DMS114 treated with DMSO at 0.1 percent for 48 hours (cell line): Measurements from ENCODE around the gene ROBO1.
"Not testable (repeated sequence)": the region's sequence is repeated elsewhere in the genome, so short reads cannot be mapped to it uniquely, and the experiment has no call there.

ENCODE experiments used
- DNase-seq: peaks from one replicate; lab custom pipeline; 2025; ENCODE audit not compliant: unreplicated experiment; lab: John Stamatoyannopoulos, UW

ROBO1 gene

GRCh38 chr3:79383402-79384012, 384.3 kb downstream of the ROBO1 start:
- no peak for DNase-seq

- DNase-seq, result no peak
These were observed 387.2 kb downstream of the ROBO1 start for GRCh38 chr3:79380581-79380980.

GRCh38 chr3:79378064-79378463, 389.7 kb downstream of the ROBO1 start:
- DNase-seq, result no peak

- DNase-seq, result no peak
These were observed 398.5 kb downstream of the ROBO1 start for GRCh38 chr3:79369306-79369705.

- DNase-seq, result no peak
These were observed 399.4 kb downstream of the ROBO1 start for GRCh38 chr3:79368403-79368802.

GRCh38 chr3:79367803-79368202, 400.0 kb downstream of the ROBO1 start:
- no peak for DNase-seq

- no peak for DNase-seq
These were observed 400.7 kb downstream of the ROBO1 start for GRCh38 chr3:79367066-79367465.

GRCh38 chr3:79366414-79366813, 401.4 kb downstream of the ROBO1 start:
- DNase-seq, result no peak

GRCh38 chr3:79364784-79365183, 403.0 kb downstream of the ROBO1 start:
- no peak for DNase-seq

- DNase-seq, result no peak
These were observed 405.1 kb downstream of the ROBO1 start for GRCh38 chr3:79362571-79363270.

GRCh38 chr3:79361748-79362378, 405.9 kb downstream of the ROBO1 start:
- peak; percentile 4 for DNase-seq

GRCh38 chr3:79358327-79358726, 409.5 kb downstream of the ROBO1 start:
- DNase-seq, result no peak

GRCh38 chr3:79354179-79354688, 413.6 kb downstream of the ROBO1 start:
- no peak for DNase-seq

GRCh38 chr3:79351699-79352098, 416.1 kb downstream of the ROBO1 start:
- no peak for DNase-seq

- DNase-seq, result no peak
These were observed 422.6 kb downstream of the ROBO1 start for GRCh38 chr3:79344876-79345871.

GRCh38 chr3:79341961-79342360, 425.8 kb downstream of the ROBO1 start:
- DNase-seq, result no peak

- no peak for DNase-seq
These were observed 428.0 kb downstream of the ROBO1 start for GRCh38 chr3:79339846-79340245.

GRCh38 chr3:79337798-79338197, 430.0 kb downstream of the ROBO1 start:
- no peak for DNase-seq

- DNase-seq, result no peak
These were observed 438.6 kb downstream of the ROBO1 start for GRCh38 chr3:79329154-79329553.

GRCh38 chr3:79326642-79327041, 441.2 kb downstream of the ROBO1 start:
- DNase-seq, result no peak

GRCh38 chr3:79325833-79326383, 441.9 kb downstream of the ROBO1 start:
- not testable (repeated sequence) for DNase-seq
